ENCODE measurements around the gene MGST3. TPM values are rescaled to one million over a fixed set of nuclear protein-coding genes. Genes with fewer than 3 reads are reported as not detected.
"Not testable (repeated sequence)": the region's sequence is repeated elsewhere in the genome, so short reads cannot be mapped to it uniquely, and the experiment has no call there.

Gene MGST3
- 10 to 100 TPM; 33.1 to 66.7 (median 40.4) TPM for total RNA-seq
- total RNA-seq (2013): 45.7 TPM
- 3.0 to 46.1 (median 18.5) reads per million in 29 experiments for total RNA-seq

DNA sequence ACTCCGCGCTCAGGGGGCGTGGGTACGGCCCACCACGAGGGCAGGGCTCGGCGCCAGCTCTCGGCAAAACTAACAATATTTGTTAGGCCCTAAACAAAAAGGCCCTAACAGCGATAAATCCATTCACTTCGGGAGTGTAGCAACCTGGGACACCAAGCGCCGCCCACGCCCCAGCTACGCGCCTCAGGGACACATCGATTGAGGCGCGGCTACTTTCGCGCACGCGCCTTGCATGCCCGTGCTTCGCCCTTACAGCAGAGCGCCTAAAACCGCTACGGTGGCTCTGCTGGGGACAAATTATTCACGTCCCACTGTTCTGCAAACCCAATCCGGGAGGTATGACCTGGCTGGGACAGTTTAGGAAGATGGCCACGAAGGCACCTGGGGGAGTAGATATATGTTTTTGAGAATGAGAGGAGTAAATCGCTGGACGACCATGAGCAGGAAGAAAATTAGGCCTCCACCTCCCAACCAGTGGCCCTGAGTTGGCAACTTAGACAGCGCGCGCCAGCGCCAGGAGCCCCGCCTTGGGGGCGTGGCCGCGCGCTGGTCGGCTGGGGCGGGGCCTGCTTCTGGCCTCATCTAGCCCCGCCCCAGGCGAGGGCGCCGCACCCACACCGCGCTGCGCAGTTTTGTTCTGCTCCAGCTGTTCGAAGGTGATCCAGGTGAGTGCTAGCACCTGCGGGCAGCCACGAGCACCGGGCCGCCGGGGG, at the start of gene MGST3:
Gene MGST3, plus strand, starts transcription at position 606 of the 713 bp plus-strand sequence. CDS start 18,614 bp downstream, outside the sequence.
- peak within 1 kb of the TSS; percentile 84 for H3K27ac ChIP-seq (ENCODE audit: low read length)

DNA sequence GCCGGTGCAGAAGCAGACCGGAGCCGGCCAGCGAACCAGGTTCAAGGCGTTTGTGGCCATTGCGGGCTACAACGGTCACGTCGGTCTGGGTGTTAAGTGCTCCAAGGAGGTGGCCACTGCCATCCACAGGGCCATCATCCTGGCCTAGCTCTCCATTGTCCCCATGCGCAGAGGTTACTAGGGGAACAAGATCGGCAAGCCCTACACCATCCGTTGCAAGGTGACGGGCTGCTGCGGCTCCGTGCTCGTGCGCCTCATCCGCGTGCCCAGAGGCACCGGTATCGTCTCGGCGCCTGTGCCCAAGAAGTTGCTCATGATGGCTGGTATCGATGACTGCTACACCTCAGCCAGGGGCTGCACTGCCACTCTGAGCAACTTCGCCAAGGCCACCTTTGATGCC, 49.1 kb upstream of the MGST3 start:
- no peak for DNase-seq
- ChIA-PET CTCF (no interaction called here), POLR2A (no interaction called here)
- Mint-ChIP-seq H3K4me1 (no peaks in the 10 kb centered on the region), H3K27ac (no peak overlapping the region), H3K9me3 (no peaks in the 10 kb centered on the region), H3K36me3 (no peaks in the 10 kb centered on the region), H3K4me3 (no peak overlapping the region), H3K27me3 (peaks cover 14 to 24% of the 10 kb centered on the region in 2 donors)
- Histone ChIP-seq H3K27me3 (replicated peaks in 1 of 2; ENCODE audit: control insufficient read depth in 2 of 2, extremely low read depth in 1 of 2, insufficient read depth in 2 of 2, low read length in 1 of 2) (peaks cover 2 to 16% of the 10 kb centered on the region in 2 experiments), H3K4me3 (ENCODE audit: control insufficient read depth in 1 of 2, extremely low read depth in 1 of 2, low read length in 1 of 2) (no peak overlapping the region), H3K4me1 (ENCODE audit: control insufficient read depth in 1 of 2, extremely low read depth in 1 of 2, insufficient read depth in 2 of 2, low read length in 2 of 2) (no peaks in the 10 kb centered on the region), H3K27ac (ENCODE audit: low read length) (no peak overlapping the region), H3K9me3 (no peaks in the 10 kb centered on the region), H3K36me3 (ENCODE audit: control insufficient read depth in 2 of 2, extremely low read depth in 1 of 2, insufficient read depth in 1 of 2, low read length in 1 of 2) (no peaks in the 10 kb centered on the region)
- 97% methylated on average over 21 of the region's 25 CpGs for WGBS (ENCODE audit: insufficient coverage)
- ATAC-seq (replicated peaks in 1 of 4): no peak

More for the DNA sequence above, at the start of gene MGST3:
- ATAC-seq (replicated peaks in 1 of 4) (peak; percentile 92 to 98 (median 94)), DNase-seq (peak; percentile 83 to 94 (median 90))
- Mint-ChIP-seq H3K36me3 (no peaks in the 10 kb centered on the region), H3K4me1 (peaks cover 12 to 24% (median 23%) of the 10 kb centered on the region in 3 donors), H3K27ac (peak within 1 kb of the TSS in 1 of 2 donors; percentile 43), H3K9me3 (no peaks in the 10 kb centered on the region), H3K4me3 (no peak within 1 kb of the TSS), H3K27me3 (no peaks in the 10 kb centered on the region)
- Histone ChIP-seq H3K4me1 (ENCODE audit: control insufficient read depth in 1 of 2, extremely low read depth in 1 of 2, insufficient read depth in 2 of 2, low read length in 2 of 2) (peaks cover 11 to 21% of the 10 kb centered on the region in 2 experiments), H3K9me3 (no peaks in the 10 kb centered on the region), H3K4me3 (ENCODE audit: control insufficient read depth in 1 of 2, extremely low read depth in 1 of 2, low read length in 1 of 2) (peak within 1 kb of the TSS; percentile 69 to 74), H3K27me3 (replicated peaks in 1 of 2; ENCODE audit: control insufficient read depth in 2 of 2, extremely low read depth in 1 of 2, insufficient read depth in 2 of 2, low read length in 1 of 2) (no peaks in the 10 kb centered on the region), H3K36me3 (ENCODE audit: control insufficient read depth in 2 of 2, extremely low read depth in 1 of 2, insufficient read depth in 1 of 2, low read length in 1 of 2) (no peaks in the 10 kb centered on the region)
- POLR2A ChIA-PET: interaction anchor here in 1 of 2 donors (0.9 to 1.1 kb wide), 2 partner anchors 33 to 198 kb away, joined by 3 to 4 read pairs; no protein-coding TSS in a partner anchor
- under 1% methylated on average over 51 of the region's 56 CpGs for WGBS (ENCODE audit: insufficient coverage)
- CTCF ChIA-PET: interaction anchor here (0.6 to 2.9 kb wide), 4 partner anchors 28 to 34 kb away, joined by 4 to 11 read pairs (median 4); no protein-coding TSS in a partner anchor

DNA sequence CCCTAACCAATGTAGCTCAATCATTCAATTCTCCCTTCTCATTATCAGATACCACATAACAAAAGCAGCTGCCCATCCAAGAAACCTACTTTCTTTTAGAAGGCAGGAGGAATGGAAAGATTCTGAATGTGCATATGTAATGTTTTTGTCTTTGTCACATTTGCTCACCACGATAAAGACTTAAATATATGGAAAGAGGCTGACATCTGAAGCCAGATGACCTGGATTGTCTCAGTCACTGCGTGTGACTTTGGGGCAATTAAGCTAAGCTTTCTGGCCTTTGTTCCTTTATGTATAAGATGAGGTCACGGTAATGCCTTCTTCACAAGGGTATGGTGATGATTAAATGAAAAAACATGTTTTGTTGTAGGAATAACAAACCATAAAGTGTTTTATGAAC, 44.6 kb upstream of the MGST3 start:
- Mint-ChIP-seq H3K4me1 (no peaks in the 10 kb centered on the region), H3K27ac (no peak overlapping the region), H3K36me3 (no peaks in the 10 kb centered on the region), H3K4me3 (no peak overlapping the region), H3K27me3 (peaks cover 45 to 48% of the 10 kb centered on the region in 2 donors), H3K9me3 (no peaks in the 10 kb centered on the region)
- no peak for DNase-seq
- Histone ChIP-seq H3K27me3 (replicated peaks in 1 of 2; ENCODE audit: control insufficient read depth in 2 of 2, extremely low read depth in 1 of 2, insufficient read depth in 2 of 2, low read length in 1 of 2) (peaks cover 2 to 27% of the 10 kb centered on the region in 2 experiments), H3K4me1 (ENCODE audit: control insufficient read depth in 1 of 2, extremely low read depth in 1 of 2, insufficient read depth in 2 of 2, low read length in 2 of 2) (no peaks in the 10 kb centered on the region), H3K4me3 (ENCODE audit: control insufficient read depth in 1 of 2, extremely low read depth in 1 of 2, low read length in 1 of 2) (no peak overlapping the region), H3K9me3 (no peaks in the 10 kb centered on the region), H3K36me3 (ENCODE audit: control insufficient read depth in 2 of 2, extremely low read depth in 1 of 2, insufficient read depth in 1 of 2, low read length in 1 of 2) (no peaks in the 10 kb centered on the region), H3K27ac (ENCODE audit: low read length) (no peak overlapping the region)
- WGBS (ENCODE audit: insufficient coverage): no CpG with 5 or more reads among the region's 3 CpGs
- ChIA-PET CTCF (no interaction called here), POLR2A (no interaction called here)
- no peak for ATAC-seq (replicated peaks in 1 of 4)

DNA sequence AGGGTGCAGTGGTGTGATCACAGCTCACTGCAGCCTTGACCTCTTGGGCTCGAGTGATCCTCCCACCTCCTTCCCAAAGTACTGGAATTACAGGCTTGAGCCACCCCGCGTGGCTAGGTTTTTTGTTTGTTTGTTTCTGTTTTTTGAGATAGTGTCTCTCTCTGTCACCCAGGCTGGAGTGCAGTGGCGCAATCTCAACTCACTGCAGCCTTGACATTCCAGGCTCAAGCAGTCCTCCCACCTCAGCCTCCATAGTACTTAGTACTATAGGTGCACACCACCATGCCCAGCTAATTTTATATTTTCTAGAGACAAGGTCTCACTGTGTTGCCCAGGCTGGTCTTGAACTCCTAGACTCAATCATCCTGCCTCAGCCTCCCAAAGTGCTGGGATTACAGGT, 39.6 kb upstream of the MGST3 start:
- POLR2A ChIA-PET; H3K27ac Mint-ChIP-seq; H3K36me3 ChIP-seq (ENCODE audit: control insufficient read depth in 2 of 2, extremely low read depth in 1 of 2, insufficient read depth in 1 of 2, low read length in 1 of 2); H3K9me3 Mint-ChIP-seq; ATAC-seq (replicated peaks in 1 of 4); H3K9me3 ChIP-seq; H3K4me3 Mint-ChIP-seq; DNase-seq; H3K4me1 Mint-ChIP-seq; H3K4me1 ChIP-seq (ENCODE audit: control insufficient read depth in 1 of 2, extremely low read depth in 1 of 2, insufficient read depth in 2 of 2, low read length in 2 of 2); H3K4me3 ChIP-seq (ENCODE audit: control insufficient read depth in 1 of 2, extremely low read depth in 1 of 2, low read length in 1 of 2); H3K27ac ChIP-seq (ENCODE audit: low read length); H3K36me3 Mint-ChIP-seq: not testable (repeated sequence)
- CTCF ChIA-PET: interaction anchor here (0.6 to 3.8 kb wide), 11 partner anchors 11 to 343 kb away, joined by 3 to 53 read pairs (median 5); no protein-coding TSS in a partner anchor
- WGBS (ENCODE audit: insufficient coverage): no CpG with 5 or more reads among the region's 4 CpGs
- H3K27me3 ChIP-seq (replicated peaks in 1 of 2; ENCODE audit: control insufficient read depth in 2 of 2, extremely low read depth in 1 of 2, insufficient read depth in 2 of 2, low read length in 1 of 2): peaks cover 21 to 25% of the 10 kb centered on the region in 2 experiments
- peaks cover 60 to 61% of the 10 kb centered on the region in 2 donors for H3K27me3 Mint-ChIP-seq

DNA sequence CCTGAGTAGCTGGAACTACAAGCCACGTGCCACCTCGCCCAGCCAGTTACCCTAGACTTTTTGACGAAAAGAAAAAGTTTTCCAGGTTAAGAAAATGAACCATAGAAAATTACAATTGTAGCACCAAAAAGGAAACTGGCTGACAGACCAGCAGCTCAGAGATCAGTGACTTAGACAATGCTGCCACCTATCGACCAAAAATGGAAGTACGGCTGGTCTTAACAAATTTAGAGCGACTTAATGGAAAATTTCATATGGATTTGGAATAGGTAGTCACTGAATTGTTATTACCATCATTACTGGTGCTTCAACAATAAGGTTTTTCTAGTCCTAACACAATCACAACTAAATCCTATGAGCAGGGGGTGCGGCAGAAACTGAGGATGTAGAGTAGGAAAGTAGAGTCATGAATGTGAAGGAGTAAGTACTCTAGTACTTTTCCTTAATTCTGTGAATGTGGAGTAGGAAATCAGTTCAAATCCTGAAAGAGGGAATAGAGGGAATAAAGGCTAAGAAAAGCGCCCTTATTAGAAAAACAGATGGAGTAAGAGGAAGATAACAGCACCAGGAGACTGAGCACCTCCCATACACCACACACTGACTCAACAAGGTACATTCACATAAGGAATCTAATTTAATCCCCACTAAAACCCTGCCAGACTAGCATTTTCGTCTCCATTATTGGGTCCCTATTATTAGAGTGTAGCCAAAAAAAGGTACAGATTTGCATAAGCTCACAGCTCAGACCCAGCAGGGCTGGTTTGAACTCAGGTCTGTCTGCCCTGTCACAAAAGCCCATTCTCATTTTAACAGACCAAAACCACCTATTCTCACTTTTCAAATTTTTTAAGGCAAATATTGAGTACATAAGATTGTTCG, 37.9 kb upstream of the MGST3 start:
- Histone ChIP-seq H3K36me3 (ENCODE audit: control insufficient read depth in 2 of 2, extremely low read depth in 1 of 2, insufficient read depth in 1 of 2, low read length in 1 of 2) (no peaks in the 10 kb centered on the region), H3K27ac (ENCODE audit: low read length) (no peak overlapping the region), H3K4me1 (ENCODE audit: control insufficient read depth in 1 of 2, extremely low read depth in 1 of 2, insufficient read depth in 2 of 2, low read length in 2 of 2) (peaks cover 5 to 15% of the 10 kb centered on the region in 2 experiments), H3K9me3 (no peaks in the 10 kb centered on the region), H3K27me3 (replicated peaks in 1 of 2; ENCODE audit: control insufficient read depth in 2 of 2, extremely low read depth in 1 of 2, insufficient read depth in 2 of 2, low read length in 1 of 2) (peaks cover 17 to 26% of the 10 kb centered on the region in 2 experiments), H3K4me3 (ENCODE audit: control insufficient read depth in 1 of 2, extremely low read depth in 1 of 2, low read length in 1 of 2) (no peak overlapping the region)
- ChIA-PET CTCF (interaction anchor here (0.6 to 3.8 kb wide), 13 partner anchors 9 to 321 kb away, joined by 3 to 53 read pairs (median 6); no protein-coding TSS in a partner anchor), POLR2A (no interaction called here)
- DNase-seq (peak; percentile 20 to 89 (median 62)), ATAC-seq (replicated peaks in 1 of 4) (peak in 3 of 4 experiments; percentile 50 to 71 (median 56))
- Mint-ChIP-seq H3K27me3 (peaks cover 61 to 65% of the 10 kb centered on the region in 2 donors), H3K9me3 (no peaks in the 10 kb centered on the region), H3K4me1 (peaks cover 18 to 23% (median 22%) of the 10 kb centered on the region in 3 donors), H3K27ac (peak overlapping the region in 1 of 2 donors; percentile 44), H3K4me3 (no peak overlapping the region), H3K36me3 (no peaks in the 10 kb centered on the region)
- WGBS (ENCODE audit: insufficient coverage): 0% methylated on average over 3 of the region's 10 CpGs

Data from T-cell (primary cell).